ENCODE measurements around the gene CTNNA2.

CTNNA2 gene

GRCh38 chr2:79612999-79613398 is 100.1 kb downstream of the CTNNA2 start:
- no peak for DNase-seq (ENCODE audit: low read depth in 2 of 2)

GRCh38 chr2:79619442-79619841 is 106.6 kb downstream of the CTNNA2 start:
- DNase-seq (ENCODE audit: low read depth in 2 of 2) = no peak

GRCh38 chr2:79619976-79620375 is 107.1 kb downstream of the CTNNA2 start:
- no peak for DNase-seq (ENCODE audit: low read depth in 2 of 2)

DNA sequence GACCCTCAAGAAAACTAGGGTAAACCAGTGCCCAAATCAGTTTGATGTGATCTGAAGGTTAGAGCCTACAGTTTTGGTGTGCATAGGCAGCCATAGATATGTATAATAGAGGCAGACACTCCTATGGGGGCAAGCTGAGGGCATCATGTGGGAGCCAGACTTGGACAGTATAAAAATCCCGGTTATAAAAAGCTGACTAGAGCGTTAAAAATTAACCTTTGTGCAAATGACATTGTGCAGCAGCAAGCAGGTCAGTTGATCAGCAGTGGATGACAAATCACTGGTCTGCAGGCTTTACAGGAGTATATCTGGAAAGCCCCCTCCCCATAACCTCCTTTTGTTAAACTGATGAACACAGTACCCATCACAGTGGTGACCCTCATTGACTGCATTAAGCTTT is 107.8 kb downstream of the CTNNA2 start:
- no peak for DNase-seq (ENCODE audit: low read depth in 2 of 2)

DNA sequence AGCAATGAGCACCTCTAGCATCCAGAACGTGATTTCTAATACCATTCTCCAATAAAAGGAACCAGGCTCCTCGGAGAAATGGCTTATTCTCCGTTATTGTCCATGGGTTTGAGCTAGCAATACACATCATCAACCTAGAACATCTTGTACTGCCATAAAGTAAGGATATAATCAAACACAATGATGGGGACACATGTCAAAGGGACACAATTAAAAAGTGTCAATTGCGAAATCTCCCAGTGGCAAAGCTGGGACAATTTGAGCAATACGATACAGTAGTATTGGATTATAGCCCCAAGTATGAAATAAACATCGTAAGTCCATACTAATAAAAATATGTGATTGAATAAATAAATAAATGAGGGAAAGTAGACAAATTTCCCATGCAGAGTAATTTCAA is 108.4 kb downstream of the CTNNA2 start:
- no peak for DNase-seq (ENCODE audit: low read depth in 2 of 2)

DNA sequence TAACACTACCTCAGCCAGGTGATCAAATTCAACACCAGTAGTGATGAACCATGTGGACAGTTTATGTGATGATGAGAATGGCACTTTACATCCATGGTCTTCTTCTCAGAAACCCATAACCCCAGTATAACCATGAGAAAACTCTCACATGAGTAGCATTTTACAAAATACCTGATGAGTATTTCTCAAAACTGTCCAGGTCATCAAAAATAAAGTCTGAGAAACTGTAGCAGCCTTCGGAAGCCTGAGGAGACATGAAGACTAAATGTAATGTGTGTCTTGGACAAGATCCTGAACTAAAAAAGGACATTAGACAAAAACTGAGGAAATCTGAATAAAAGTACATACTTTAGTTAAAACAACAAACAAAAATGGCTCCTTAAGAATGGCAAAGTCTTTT is 108.9 kb downstream of the CTNNA2 start:
- DNase-seq (ENCODE audit: low read depth in 2 of 2) = no peak

- no peak for DNase-seq (ENCODE audit: low read depth in 2 of 2)
Observed at GRCh38 chr2:79622508-79622907, 109.7 kb downstream of the CTNNA2 start.

- no peak for DNase-seq (ENCODE audit: low read depth in 2 of 2)
Observed at GRCh38 chr2:79627237-79627636, 114.4 kb downstream of the CTNNA2 start.

GRCh38 chr2:79630060-79630459 is 117.2 kb downstream of the CTNNA2 start:
- no peak for DNase-seq (ENCODE audit: low read depth in 2 of 2)

GRCh38 chr2:79630972-79631557 is 118.2 kb downstream of the CTNNA2 start:
- DNase-seq (ENCODE audit: low read depth in 2 of 2) = no peak

DNA sequence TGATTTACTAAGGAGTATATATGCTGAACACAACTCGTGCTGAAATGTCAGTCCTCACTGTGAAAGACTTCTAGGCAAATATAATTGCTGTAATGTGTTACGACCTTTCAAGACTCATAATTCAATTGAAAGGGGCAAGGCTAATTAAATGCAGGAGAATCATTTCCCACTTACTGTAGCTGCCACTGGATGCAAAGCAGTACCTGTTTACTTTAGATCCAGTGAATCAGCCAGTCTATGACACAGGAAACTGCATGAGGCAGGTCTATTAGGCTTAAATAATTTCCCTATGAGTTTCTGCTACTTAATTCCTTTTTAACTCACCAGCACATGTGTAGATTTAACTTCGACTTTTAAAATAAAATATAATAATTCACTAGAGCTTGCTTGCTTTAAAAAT is 125.6 kb downstream of the CTNNA2 start:
- DNase-seq (ENCODE audit: low read depth in 2 of 2) = no peak

- no peak for DNase-seq (ENCODE audit: low read depth in 2 of 2)
Observed at GRCh38 chr2:79638954-79639353, 126.1 kb downstream of the CTNNA2 start.

- no peak for DNase-seq (ENCODE audit: low read depth in 2 of 2)
Observed at GRCh38 chr2:79640001-79640400, 127.2 kb downstream of the CTNNA2 start.

- no peak for DNase-seq (ENCODE audit: low read depth in 2 of 2)
Observed at GRCh38 chr2:79649531-79649930, 136.7 kb downstream of the CTNNA2 start.

- no peak for DNase-seq (ENCODE audit: low read depth in 2 of 2)
Observed at GRCh38 chr2:79660557-79660956, 147.7 kb downstream of the CTNNA2 start.

GRCh38 chr2:79665091-79665490 is 152.2 kb downstream of the CTNNA2 start:
- no peak for DNase-seq (ENCODE audit: low read depth in 2 of 2)

GRCh38 chr2:79666430-79666829 is 153.6 kb downstream of the CTNNA2 start:
- no peak for DNase-seq (ENCODE audit: low read depth in 2 of 2)

- DNase-seq (ENCODE audit: low read depth in 2 of 2) = no peak
Observed at GRCh38 chr2:79669714-79670113, 156.9 kb downstream of the CTNNA2 start.

- DNase-seq (ENCODE audit: low read depth in 2 of 2) = no peak
Observed at GRCh38 chr2:79670198-79670597, 157.3 kb downstream of the CTNNA2 start.

- DNase-seq (ENCODE audit: low read depth in 2 of 2) = no peak
Observed at GRCh38 chr2:79686884-79687283, 174.0 kb downstream of the CTNNA2 start.

DNA sequence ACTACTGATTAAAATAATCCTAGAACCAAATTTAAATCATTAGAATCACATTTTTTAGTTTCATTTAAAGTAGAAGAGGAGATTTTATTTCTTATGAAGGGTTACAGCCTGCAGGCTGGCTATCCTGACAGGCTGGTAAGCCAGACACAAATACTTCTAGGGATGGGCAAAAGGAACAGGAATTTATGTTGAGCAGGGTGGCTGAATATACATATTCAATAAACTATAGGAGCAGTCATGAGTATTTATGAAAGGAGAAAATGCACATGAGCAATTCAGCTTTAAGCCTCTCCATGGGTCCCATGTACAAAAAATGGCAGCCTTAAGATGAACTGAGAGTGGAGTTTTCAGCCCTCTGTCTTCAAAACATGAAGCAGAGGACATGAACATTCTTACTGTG is 182.4 kb downstream of the CTNNA2 start:
- no peak for DNase-seq (ENCODE audit: low read depth in 2 of 2)

GRCh38 chr2:79697200-79697599 is 184.3 kb downstream of the CTNNA2 start:
- DNase-seq (ENCODE audit: low read depth in 2 of 2) = no peak

DNA sequence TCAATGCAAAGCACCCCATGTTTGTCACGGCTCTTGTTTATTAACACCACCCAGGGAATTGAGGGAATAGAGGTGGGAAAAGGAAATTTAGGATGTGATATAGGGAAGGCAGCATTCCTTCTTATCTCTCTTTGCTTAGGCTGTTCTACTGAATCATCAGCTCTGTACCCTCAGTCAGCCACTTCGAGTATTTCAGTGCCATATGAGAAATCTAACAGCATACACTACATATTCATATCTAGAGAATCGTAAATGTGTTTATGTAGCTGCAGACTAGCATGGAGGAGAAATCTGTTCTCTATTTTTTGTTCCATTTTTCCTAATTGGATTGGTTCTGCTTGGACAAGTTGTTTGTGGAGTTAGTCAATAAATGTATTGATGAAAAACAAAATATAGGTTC is 187.8 kb downstream of the CTNNA2 start:
- no peak for DNase-seq (ENCODE audit: low read depth in 2 of 2)

DNA sequence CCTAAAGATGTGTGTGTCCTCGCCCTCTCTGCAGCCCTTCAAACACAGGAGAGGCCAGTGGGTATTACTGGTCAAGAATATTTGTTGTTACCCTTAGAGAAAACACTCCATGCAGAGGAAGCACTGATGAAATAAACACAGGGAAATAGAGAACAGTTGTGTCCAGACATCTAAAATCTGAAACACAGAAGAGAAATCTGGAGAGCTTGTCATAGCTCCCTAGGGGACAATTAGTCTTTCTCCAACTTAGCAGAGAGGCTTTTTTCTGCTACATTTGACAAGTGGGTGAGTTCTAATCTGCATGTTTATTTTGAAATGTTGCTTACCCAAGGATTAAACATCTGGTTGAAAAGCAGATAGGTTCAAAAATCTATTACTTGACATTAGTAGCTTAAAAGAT is 190.1 kb downstream of the CTNNA2 start:
- DNase-seq (ENCODE audit: low read depth in 2 of 2) = no peak

DNA sequence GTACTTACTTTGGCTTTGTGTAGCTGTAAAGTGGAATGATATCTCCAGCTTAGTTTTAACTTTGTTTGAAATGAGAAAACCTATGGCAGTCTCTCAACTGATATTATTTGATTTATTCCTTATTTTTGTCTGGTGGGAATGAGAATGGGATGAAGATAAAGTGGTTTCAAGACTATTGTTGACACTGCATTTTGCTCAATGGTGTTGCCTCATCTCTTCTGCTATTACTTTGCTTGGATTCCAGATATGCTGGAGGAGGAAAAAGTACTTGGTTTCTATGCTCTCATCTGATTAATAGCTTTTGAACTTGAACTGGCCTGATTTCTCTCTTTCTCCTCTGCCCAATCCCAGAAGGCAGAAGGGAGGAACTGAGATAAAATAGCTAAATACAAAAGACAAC is 198.2 kb downstream of the CTNNA2 start:
- no peak for DNase-seq (ENCODE audit: low read depth in 2 of 2)

Data from stimulated activated CD4-positive, alpha-beta T cell treated with anti-CD3 and anti-CD28 coated beads, Interleukin-1b, Interleukin-23, amount 100 ng/mL, for 4 hours (primary cell).